Adrenal gland (tissue), 5 donors: ENCODE measurements around the gene KLHL12.

Experiments used
- POLR2A ChIP-seq, 2 donors: fragments of 450-650 bp; IDR thresholded peaks; one replicate each; pipeline ENCODE4 v1.6.1; 2017; ENCODE audit warnings: antibody characterized with exemption in 2 of 2, mild to moderate bottlenecking in 2 of 2, moderate library complexity in 1 of 2
- TF ChIP-seq, protein P1 (sequence below), 6 experiments: fragments of 450-650 bp in 4 of 6; fragments of 200-600 bp in 2 of 6; sonication (generic) in 1 of 6; IDR thresholded peaks; 1 replicate in 5 of 6; 2 replicates in 1 of 6; pipeline versions ENCODE4 v1.5.1 to v1.8.0; 2016 to 2021; ENCODE audit warnings: antibody characterized with exemption in 6 of 6, mild to moderate bottlenecking in 2 of 6, moderate library complexity in 1 of 6
- donor health status: DM: no; HTN: no; CAD: no.

DNA sequence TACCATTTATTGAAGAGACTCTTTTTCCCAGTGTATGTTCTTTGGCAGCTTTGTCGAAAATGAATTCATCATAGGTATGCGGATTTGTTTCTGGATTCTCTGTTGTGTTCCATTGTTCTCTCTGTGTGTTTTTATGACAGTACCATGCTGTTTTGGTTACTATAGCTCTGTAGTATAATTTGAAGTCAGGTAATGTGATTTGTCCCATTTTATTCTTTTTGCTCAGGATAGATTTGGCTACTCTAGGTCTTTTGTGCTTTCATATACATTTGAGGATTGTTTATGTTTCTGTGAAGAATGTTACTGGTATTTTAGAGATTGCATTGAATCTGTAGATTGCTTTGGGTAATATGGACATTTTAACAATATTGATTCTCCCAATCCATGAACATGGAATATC, 5.4 kb upstream of the KLHL12 start:
- TF ChIP-seq POLR2A (IDR thresholded peaks at IDR 0.05) = no peak
- TF ChIP-seq, protein P1, sequence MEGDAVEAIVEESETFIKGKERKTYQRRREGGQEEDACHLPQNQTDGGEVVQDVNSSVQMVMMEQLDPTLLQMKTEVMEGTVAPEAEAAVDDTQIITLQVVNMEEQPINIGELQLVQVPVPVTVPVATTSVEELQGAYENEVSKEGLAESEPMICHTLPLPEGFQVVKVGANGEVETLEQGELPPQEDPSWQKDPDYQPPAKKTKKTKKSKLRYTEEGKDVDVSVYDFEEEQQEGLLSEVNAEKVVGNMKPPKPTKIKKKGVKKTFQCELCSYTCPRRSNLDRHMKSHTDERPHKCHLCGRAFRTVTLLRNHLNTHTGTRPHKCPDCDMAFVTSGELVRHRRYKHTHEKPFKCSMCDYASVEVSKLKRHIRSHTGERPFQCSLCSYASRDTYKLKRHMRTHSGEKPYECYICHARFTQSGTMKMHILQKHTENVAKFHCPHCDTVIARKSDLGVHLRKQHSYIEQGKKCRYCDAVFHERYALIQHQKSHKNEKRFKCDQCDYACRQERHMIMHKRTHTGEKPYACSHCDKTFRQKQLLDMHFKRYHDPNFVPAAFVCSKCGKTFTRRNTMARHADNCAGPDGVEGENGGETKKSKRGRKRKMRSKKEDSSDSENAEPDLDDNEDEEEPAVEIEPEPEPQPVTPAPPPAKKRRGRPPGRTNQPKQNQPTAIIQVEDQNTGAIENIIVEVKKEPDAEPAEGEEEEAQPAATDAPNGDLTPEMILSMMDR (IDR thresholded peaks at IDR 0.05) = no peak
